HG03159 (cell line): ENCODE results near the gene SH3YL1.
"Not testable (repeated sequence)": the region's sequence is repeated elsewhere in the genome, so short reads cannot be mapped to it uniquely, and the experiment has no call there.

ENCODE experiments used
- ATAC-seq: cut with Tn5 transposase; IDR thresholded peaks from one replicate; pipeline ENCODE4 v1.9.1; 2021; ENCODE audit warnings: mild to moderate bottlenecking, moderate library complexity; ENCODE audit not compliant: unreplicated experiment

SH3YL1 gene

GRCh38 chr2:184695-185094 is 79.1 kb downstream of the SH3YL1 start:
- ATAC-seq, result no peak

- no peak for ATAC-seq
Measured at GRCh38 chr2:182509-183122, 81.2 kb downstream of the SH3YL1 start.

DNA sequence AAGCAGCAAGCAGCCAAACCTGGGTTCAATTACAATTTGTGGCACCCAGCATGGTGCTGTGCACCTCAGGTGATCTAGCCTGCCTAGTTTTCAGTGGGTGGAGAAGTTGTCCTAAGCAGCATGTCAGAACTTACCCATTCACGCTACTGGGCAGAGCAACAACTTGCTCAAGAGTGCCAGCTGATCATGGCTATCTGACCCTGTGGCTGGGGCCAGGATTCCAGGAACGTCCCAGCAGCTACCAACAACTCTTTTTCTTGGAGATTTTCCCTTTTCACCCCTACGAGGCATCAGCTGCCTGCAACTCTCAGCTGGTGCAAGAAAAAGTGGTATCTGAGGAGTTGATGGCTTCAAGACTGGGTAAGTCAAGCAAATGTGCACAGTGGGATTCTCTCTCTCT is 83.5 kb downstream of the SH3YL1 start:
- no peak for ATAC-seq

DNA sequence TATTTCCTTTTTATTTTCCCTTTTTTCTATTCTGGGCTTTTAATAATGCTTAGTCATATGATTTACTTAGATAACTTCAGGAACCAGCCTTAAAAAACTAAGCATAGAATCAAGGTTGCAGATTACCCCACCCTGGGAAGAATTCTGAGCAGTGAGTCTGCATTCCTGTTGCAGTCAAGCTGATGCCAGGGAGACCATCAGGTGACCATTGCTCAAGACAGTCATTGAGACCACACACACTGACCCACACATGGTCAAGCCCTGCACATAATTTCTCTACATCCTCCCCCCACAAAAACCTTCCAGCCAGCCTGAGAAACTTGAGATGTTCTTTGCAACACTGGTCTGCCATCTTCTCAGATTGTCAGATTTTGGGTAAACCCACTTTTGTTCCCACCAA is 83.9 kb downstream of the SH3YL1 start:
- no peak for ATAC-seq

GRCh38 chr2:177733-178132 is 86.1 kb downstream of the SH3YL1 start:
- ATAC-seq, result no peak

- no peak for ATAC-seq
Measured at GRCh38 chr2:176917-177316, 86.9 kb downstream of the SH3YL1 start.

GRCh38 chr2:175880-176820 is 87.7 kb downstream of the SH3YL1 start:
- no peak for ATAC-seq

DNA sequence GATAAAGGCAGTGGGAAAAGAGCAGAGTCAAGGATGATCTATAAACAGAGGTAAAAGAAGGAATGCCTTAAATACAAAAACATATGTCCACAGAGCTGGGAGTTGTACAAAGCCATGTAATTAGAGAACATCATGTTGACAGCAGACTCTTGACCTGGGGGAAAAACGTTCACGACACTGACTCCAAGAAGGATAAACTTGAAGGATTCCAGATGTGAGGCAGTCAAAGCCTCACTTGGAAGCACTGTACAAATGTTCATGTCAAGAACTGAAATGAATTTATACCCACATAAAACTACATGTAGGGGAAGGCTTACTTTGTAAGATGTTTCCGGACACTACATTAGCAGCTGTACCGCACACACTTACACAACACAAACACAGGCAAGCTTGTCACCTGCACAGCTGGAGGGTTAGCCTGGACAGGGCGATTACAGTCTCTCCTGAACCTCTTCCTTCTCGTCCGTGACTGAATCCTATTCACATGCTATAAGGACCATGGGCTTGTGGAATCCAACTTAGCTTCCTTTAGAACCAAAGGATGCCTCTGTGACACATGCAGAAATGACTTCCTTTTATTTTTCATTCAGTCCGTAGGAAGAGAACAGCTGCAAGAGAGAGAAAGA is 88.6 kb downstream of the SH3YL1 start:
- ATAC-seq, result no peak

DNA sequence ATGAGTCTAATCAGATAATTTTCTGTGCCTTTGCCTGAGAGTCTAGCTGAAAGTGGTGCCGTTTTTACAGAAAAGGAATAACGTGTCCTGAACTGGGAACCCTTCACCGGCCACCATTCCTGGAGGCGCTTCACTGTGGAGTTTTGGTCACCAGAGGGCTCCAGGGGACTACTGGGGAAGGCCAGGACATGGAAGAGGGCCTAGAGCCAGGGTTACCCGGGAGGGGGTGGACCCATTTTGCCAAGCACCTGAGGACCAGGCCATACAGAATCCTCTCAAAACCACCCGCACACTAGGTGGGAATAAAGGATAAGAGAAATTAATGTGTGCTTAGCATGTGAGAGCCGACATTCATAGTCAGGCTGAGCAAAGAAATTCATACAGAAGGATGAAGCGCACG is 91.7 kb downstream of the SH3YL1 start:
- not testable (repeated sequence) for ATAC-seq

GRCh38 chr2:169741-170140 is 94.1 kb downstream of the SH3YL1 start:
- no peak for ATAC-seq
